Kidney glomerular epithelial cell (primary cell): ENCODE results near the gene PGD.
"Not testable (repeated sequence)": the region's sequence is repeated elsewhere in the genome, so short reads cannot be mapped to it uniquely, and the experiment has no call there.

ENCODE experiments used
- DNase-seq: peaks from one replicate; lab custom pipeline; 2025; lab: John Stamatoyannopoulos, UW

PGD gene

GRCh38 chr1:10437052-10437451, 38.2 kb downstream of the PGD start:
- no peak for DNase-seq

- no peak for DNase-seq
Measured at GRCh38 chr1:10438677-10439163, 39.9 kb downstream of the PGD start.

- DNase-seq, result no peak
Measured at GRCh38 chr1:10440305-10440704, 41.4 kb downstream of the PGD start.

GRCh38 chr1:10440794-10441193, 41.9 kb downstream of the PGD start:
- DNase-seq, result no peak

- DNase-seq, result no peak
Measured at GRCh38 chr1:10444248-10444647, 45.4 kb downstream of the PGD start.

- no peak for DNase-seq
Measured at GRCh38 chr1:10444795-10445397, 46.0 kb downstream of the PGD start.

- DNase-seq, result no peak
Measured at GRCh38 chr1:10446790-10447422, 48.0 kb downstream of the PGD start.

- DNase-seq, result no peak
Measured at GRCh38 chr1:10449751-10450150, 50.9 kb downstream of the PGD start, which contains the start of gene CORT. Gene CORT, plus strand, starts transcription at chr1:10450031. Its CDS starts 193 bp downstream, at chr1:10450224.

GRCh38 chr1:10450156-10450814, 51.4 kb downstream of the PGD start:
- DNase-seq, result no peak

GRCh38 chr1:10450836-10451235, 52.0 kb downstream of the PGD start:
- no peak for DNase-seq

GRCh38 chr1:10451287-10451686, 52.4 kb downstream of the PGD start:
- DNase-seq, result no peak

- DNase-seq, result no peak
Measured at GRCh38 chr1:10456048-10456447, 57.2 kb downstream of the PGD start.

- DNase-seq, result no peak
Measured at GRCh38 chr1:10456661-10457060, 57.8 kb downstream of the PGD start.

- DNase-seq, result not testable (repeated sequence)
Measured at GRCh38 chr1:10457462-10457861, 58.6 kb downstream of the PGD start.

GRCh38 chr1:10457875-10458274, 59.0 kb downstream of the PGD start:
- DNase-seq, result no peak

GRCh38 chr1:10459184-10459583, 60.3 kb downstream of the PGD start:
- peak; percentile 83 for DNase-seq

GRCh38 chr1:10467078-10467477, 68.2 kb downstream of the PGD start:
- no peak for DNase-seq

GRCh38 chr1:10470043-10470442, 71.2 kb downstream of the PGD start:
- DNase-seq, result no peak
